CD4-positive, alpha-beta memory T cell (primary cell): ENCODE data around the gene REV1. TPM values are rescaled to one million over a fixed set of nuclear protein-coding genes. Genes with fewer than 3 reads are reported as not detected.

Experiments
- CTCF ChIA-PET: fragments of 350-600 bp; sonication (Branson Sonifier 250); formaldehyde crosslinking; loops from one replicate; lab custom pipeline; 2021; ENCODE audit warnings: inconsistent platforms; ENCODE audit not compliant: partially characterized antibody; lab: Charles Lee
- POLR2A ChIA-PET: fragments of 350-600 bp; sonication (Branson Sonifier 250); formaldehyde crosslinking; loops from one replicate; lab custom pipeline; 2021; ENCODE audit not compliant: partially characterized antibody; lab: Charles Lee
- DNase-seq, 5 donors: peaks; one replicate each; pipeline versions ENCODE4 v3.0.0 to v3.0.0-alpha.2; 2020 to 2022; ENCODE audit warnings: mixed read lengths in 1 of 5
- H3K27ac ChIP-seq: one replicate; pipeline ENCODE4 v1.7.0; 2013; ENCODE audit warnings: low read depth, low read length
- H3K27me3 ChIP-seq: 2 replicates; pipeline ENCODE4 v1.7.0; 2013; ENCODE audit warnings: mild to moderate bottlenecking, low read length, moderate library complexity; ENCODE audit not compliant: insufficient read depth
- H3K36me3 ChIP-seq: 2 replicates; pipeline ENCODE4 v1.7.0; 2013; ENCODE audit warnings: mild to moderate bottlenecking, low read length, moderate library complexity; ENCODE audit not compliant: insufficient read depth
- H3K4me1 ChIP-seq: 2 replicates; pipeline ENCODE4 v1.7.0; 2013; ENCODE audit warnings: mild to moderate bottlenecking, low read length, moderate library complexity; ENCODE audit not compliant: insufficient read depth
- H3K4me3 ChIP-seq, 2 donors: one replicate each; pipeline ENCODE4 v1.7.0; 2013; ENCODE audit warnings: low read length in 2 of 2, mild to moderate bottlenecking in 1 of 2
- H3K9me3 ChIP-seq, 2 donors: one replicate each; pipeline ENCODE4 v1.7.0; 2013; ENCODE audit warnings: low read length in 2 of 2, control low read depth in 1 of 2; ENCODE audit not compliant: control insufficient read depth in 1 of 2
- H3K27ac Mint-ChIP-seq, 7 donors: one replicate each; pipeline ENCODE4 v1.8.0; 2020 to 2021; ENCODE audit warnings: mixed read lengths in 7 of 7, mild to moderate bottlenecking in 6 of 7, inconsistent platforms in 3 of 7, moderate library complexity in 3 of 7
- H3K27me3 Mint-ChIP-seq, 2 donors: one replicate each; pipeline ENCODE4 v1.8.0; 2020 to 2021; ENCODE audit warnings: mixed read lengths in 2 of 2
- H3K36me3 Mint-ChIP-seq, 2 donors: one replicate each; pipeline ENCODE4 v1.8.0; 2020 to 2021; ENCODE audit warnings: mixed read lengths in 2 of 2, inconsistent platforms in 1 of 2, mild to moderate bottlenecking in 1 of 2
- H3K4me1 Mint-ChIP-seq, 4 donors: one replicate each; pipeline ENCODE4 v1.8.0; 2020 to 2021; ENCODE audit warnings: mixed read lengths in 4 of 4, mild to moderate bottlenecking in 1 of 4
- H3K4me3 Mint-ChIP-seq, 8 donors: one replicate each; pipeline ENCODE4 v1.8.0; 2020 to 2021; ENCODE audit warnings: mixed read lengths in 8 of 8, mild to moderate bottlenecking in 7 of 8, moderate library complexity in 6 of 8, inconsistent platforms in 3 of 8
- H3K9me3 Mint-ChIP-seq, 8 donors: one replicate each; pipeline ENCODE4 v1.8.0; 2020 to 2021; ENCODE audit warnings: mixed read lengths in 8 of 8, mild to moderate bottlenecking in 5 of 8, inconsistent platforms in 3 of 8, moderate library complexity in 1 of 8
- intact Hi-C: fragments of 100-400 bp; cut with micrococcal nuclease; formaldehyde crosslinking; loops from one replicate; pipeline ENCODE4 v1.15.1; 2023
- polyA plus RNA-seq, 2 donors: library from polyadenylated mRNA; unstranded; fragments of 300-500 nt; fragmentation: Illumina TruSeq; gene quantifications; one replicate each; pipeline ENCODE4 v1.2.3, GENCODE V29; 2021
- total RNA-seq, 2 experiments: library from RNA; stranded (reverse); gene quantifications; one replicate each; pipeline ENCODE4 v1.2.3, GENCODE V29; 2021

Gene REV1
- total and polyA plus RNA-seq, 4 experiments from 2014 or later: 17.0 to 62.0 (median 41.2) TPM

DNA sequence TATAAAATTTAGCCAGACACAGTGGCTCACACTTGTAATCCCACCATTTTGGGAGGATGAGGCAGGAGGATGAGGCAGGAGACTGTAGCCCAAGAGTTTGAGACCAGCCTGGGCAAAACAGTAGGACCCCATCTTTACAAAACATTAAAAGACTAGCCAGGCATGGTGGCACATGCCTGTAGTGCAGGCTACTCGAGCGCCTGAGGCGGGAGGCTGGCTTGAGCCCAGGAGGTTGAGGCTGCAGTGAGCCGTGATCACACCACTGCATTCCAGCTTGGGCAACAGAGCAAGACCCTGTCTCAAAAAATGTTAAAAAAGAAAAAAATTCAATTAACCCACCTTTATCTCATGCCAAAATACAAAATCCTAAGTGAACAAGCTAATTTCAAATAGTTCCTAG lies 4.0 kb downstream of the REV1 start:
- peaks cover 57% of the 10 kb centered on the region for H3K4me1 ChIP-seq
- peaks cover 39 to 82% (median 56%) of the 10 kb centered on the region in 4 donors for H3K4me1 Mint-ChIP-seq
- intact Hi-C loops: no loop called here
- no peak for DNase-seq
- H3K27ac Mint-ChIP-seq: peak overlapping the region in 2 of 7 donors; percentile 3 to 65
- no peak overlapping the region for H3K4me3 ChIP-seq
- H3K36me3 ChIP-seq: no peaks in the 10 kb centered on the region
- H3K36me3 Mint-ChIP-seq: peaks cover 3 to 10% of the 10 kb centered on the region in 2 donors
- CTCF ChIA-PET: no interaction called here
- peak overlapping the region in 2 of 8 donors; percentile 5 to 17 for H3K4me3 Mint-ChIP-seq
- H3K27me3 ChIP-seq: no peaks in the 10 kb centered on the region
- H3K27ac ChIP-seq: no peak overlapping the region
- POLR2A ChIA-PET: no interaction called here
- peaks cover 0 to 2% (median 0%) of the 10 kb centered on the region in 8 donors for H3K9me3 Mint-ChIP-seq
- H3K9me3 ChIP-seq: no peaks in the 10 kb centered on the region
- H3K27me3 Mint-ChIP-seq: peaks cover 0 to 5% of the 10 kb centered on the region in 2 donors

- Mint-ChIP-seq H3K4me3 (peak overlapping the region in 1 of 8 donors; percentile 39), H3K27me3 (peaks cover 0 to 5% of the 10 kb centered on the region in 2 donors), H3K36me3 (peaks cover 3 to 10% of the 10 kb centered on the region in 2 donors), H3K9me3 (peaks cover 0 to 2% (median 0%) of the 10 kb centered on the region in 8 donors), H3K4me1 (peaks cover 38 to 81% (median 55%) of the 10 kb centered on the region in 4 donors), H3K27ac (peak overlapping the region in 3 of 7 donors; percentile 3 to 65 (median 18))
- POLR2A ChIA-PET: no interaction called here
- DNase-seq: no peak
- Histone ChIP-seq H3K27me3 (no peaks in the 10 kb centered on the region), H3K27ac (no peak overlapping the region), H3K4me1 (peaks cover 54% of the 10 kb centered on the region), H3K36me3 (no peaks in the 10 kb centered on the region), H3K4me3 (no peak overlapping the region), H3K9me3 (no peaks in the 10 kb centered on the region)
- CTCF ChIA-PET: interaction anchor here (0.5 kb wide), 1 partner anchor 42 kb away, joined by 3 read pairs; no protein-coding TSS in a partner anchor
- intact Hi-C loops: no loop called here
Observed at GRCh38 chr2:99485411-99485810, 4.4 kb downstream of the REV1 start.

DNA sequence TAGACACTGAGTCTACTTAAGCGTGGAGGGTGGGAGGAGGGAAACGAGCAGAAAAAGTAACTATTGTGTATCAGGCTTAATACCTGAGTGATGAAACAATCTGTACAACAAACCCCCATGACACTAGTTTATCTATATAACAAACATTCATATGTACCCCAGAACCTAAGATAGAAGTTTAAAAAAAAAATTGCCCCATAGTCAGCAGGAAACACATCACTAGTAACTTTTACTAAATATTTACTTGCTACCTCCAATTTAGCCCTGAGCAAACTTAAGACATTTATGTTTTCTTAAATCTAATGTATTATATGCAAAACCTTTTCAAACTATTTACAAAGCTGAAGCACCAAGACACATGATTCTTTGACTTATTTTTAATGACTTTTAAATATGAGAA lies 5.6 kb downstream of the REV1 start:
- CTCF ChIA-PET: no interaction called here

GRCh38 chr2:99481941-99482340 lies 7.9 kb downstream of the REV1 start:
- Mint-ChIP-seq H3K4me3 (peak overlapping the region in 1 of 8 donors; percentile 18), H3K4me1 (peaks cover 41 to 82% (median 60%) of the 10 kb centered on the region in 4 donors), H3K36me3 (peaks cover 1 to 3% of the 10 kb centered on the region in 2 donors), H3K27me3 (no peaks in the 10 kb centered on the region), H3K27ac (peak overlapping the region in 2 of 7 donors; percentile 17 to 19), H3K9me3 (no peaks in the 10 kb centered on the region)
- Histone ChIP-seq H3K4me3 (no peak overlapping the region), H3K27ac (no peak overlapping the region), H3K9me3 (no peaks in the 10 kb centered on the region), H3K4me1 (peaks cover 48% of the 10 kb centered on the region), H3K36me3 (no peaks in the 10 kb centered on the region), H3K27me3 (no peaks in the 10 kb centered on the region)
- ChIA-PET POLR2A (no interaction called here), CTCF (interaction anchor here (0.8 to 1.5 kb wide), 2 partner anchors 8 to 144 kb away, joined by 3 read pairs; partner anchors contain the start of genes EIF5B and REV1)
- intact Hi-C loops: no loop called here
- DNase-seq: no peak

More for the DNA sequence above, 5.6 kb downstream of the REV1 start:
- POLR2A ChIA-PET: no interaction called here
- Mint-ChIP-seq H3K4me1 (peaks cover 44 to 87% (median 62%) of the 10 kb centered on the region in 4 donors), H3K36me3 (peaks cover 3 to 8% of the 10 kb centered on the region in 2 donors), H3K27me3 (peaks cover 0 to 3% of the 10 kb centered on the region in 2 donors), H3K9me3 (peaks cover 0 to 2% (median 0%) of the 10 kb centered on the region in 8 donors), H3K27ac (peak overlapping the region in 3 of 7 donors; percentile 4 to 33 (median 13)), H3K4me3 (no peak overlapping the region)
- Histone ChIP-seq H3K27ac (no peak overlapping the region), H3K9me3 (no peaks in the 10 kb centered on the region), H3K27me3 (no peaks in the 10 kb centered on the region), H3K4me3 (no peak overlapping the region), H3K36me3 (no peaks in the 10 kb centered on the region), H3K4me1 (peaks cover 56% of the 10 kb centered on the region)
- no peak for DNase-seq
- intact Hi-C loops: no loop called here

GRCh38 chr2:99481527-99481926 lies 8.3 kb downstream of the REV1 start:
- H3K36me3 ChIP-seq: no peaks in the 10 kb centered on the region
- intact Hi-C loops: no loop called here
- no peak for DNase-seq
- H3K36me3 Mint-ChIP-seq: peaks cover 1 to 3% of the 10 kb centered on the region in 2 donors
- no peaks in the 10 kb centered on the region for H3K27me3 Mint-ChIP-seq
- no peak overlapping the region for H3K4me3 ChIP-seq
- H3K4me1 Mint-ChIP-seq: peaks cover 39 to 82% (median 60%) of the 10 kb centered on the region in 4 donors
- ChIA-PET CTCF (interaction anchor here (0.8 to 1.5 kb wide), 2 partner anchors 9 to 144 kb away, joined by 3 read pairs; partner anchors contain the start of genes EIF5B and REV1), POLR2A (no interaction called here)
- peak overlapping the region in 1 of 7 donors; percentile 57 for H3K27ac Mint-ChIP-seq
- peak overlapping the region in 1 of 8 donors; percentile 24 for H3K4me3 Mint-ChIP-seq
- peaks cover 48% of the 10 kb centered on the region for H3K4me1 ChIP-seq
- no peak overlapping the region for H3K27ac ChIP-seq
- H3K9me3 ChIP-seq: no peaks in the 10 kb centered on the region
- no peaks in the 10 kb centered on the region for H3K27me3 ChIP-seq
- no peaks in the 10 kb centered on the region for H3K9me3 Mint-ChIP-seq

GRCh38 chr2:99480390-99480789 lies 9.4 kb downstream of the REV1 start:
- H3K27me3 ChIP-seq: no peaks in the 10 kb centered on the region
- no peaks in the 10 kb centered on the region for H3K9me3 Mint-ChIP-seq
- peak overlapping the region in 2 of 7 donors; percentile 0 to 36 for H3K27ac Mint-ChIP-seq
- no peaks in the 10 kb centered on the region for H3K27me3 Mint-ChIP-seq
- H3K27ac ChIP-seq: no peak overlapping the region
- no peak for DNase-seq
- H3K36me3 Mint-ChIP-seq: peaks cover 1 to 3% of the 10 kb centered on the region in 2 donors
- no peak overlapping the region for H3K4me3 ChIP-seq
- no peaks in the 10 kb centered on the region for H3K36me3 ChIP-seq
- peaks cover 37 to 73% (median 56%) of the 10 kb centered on the region in 4 donors for H3K4me1 Mint-ChIP-seq
- ChIA-PET CTCF (no interaction called here), POLR2A (no interaction called here)
- H3K4me3 Mint-ChIP-seq: peak overlapping the region in 1 of 8 donors; percentile 10
- intact Hi-C loops: no loop called here
- H3K9me3 ChIP-seq: no peaks in the 10 kb centered on the region
- H3K4me1 ChIP-seq: peaks cover 46% of the 10 kb centered on the region

DNA sequence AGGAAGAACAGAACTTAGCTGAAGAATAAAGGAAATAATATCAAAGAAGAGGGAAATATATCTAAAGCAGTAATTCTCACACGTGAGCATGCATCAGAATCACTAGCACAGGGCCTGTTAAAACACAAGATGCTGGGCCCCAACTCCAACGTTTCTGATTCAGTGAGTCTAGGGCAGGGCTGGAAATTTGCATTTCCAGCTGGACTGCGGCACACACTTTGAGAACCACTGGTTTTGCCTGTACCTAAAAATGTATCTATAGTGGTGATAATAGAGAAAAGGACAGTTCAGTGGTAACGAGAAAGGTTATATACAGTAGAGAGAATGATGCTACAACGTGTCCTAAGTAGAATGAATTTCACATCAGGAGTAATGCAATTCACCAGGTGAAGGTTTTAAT lies 11.2 kb downstream of the REV1 start:
- POLR2A ChIA-PET: interaction anchor here (1.3 kb wide), 1 partner anchor 298 kb away, joined by 3 read pairs; no protein-coding TSS in a partner anchor
- peaks cover 42 to 74% (median 58%) of the 10 kb centered on the region in 4 donors for H3K4me1 Mint-ChIP-seq

More for the DNA sequence above, 11.2 kb downstream of the REV1 start:
- H3K27ac Mint-ChIP-seq: peak overlapping the region in 3 of 7 donors; percentile 15 to 80 (median 23)
- H3K9me3 Mint-ChIP-seq: no peaks in the 10 kb centered on the region
- peak overlapping the region in 1 of 8 donors; percentile 31 for H3K4me3 Mint-ChIP-seq
- DNase-seq: no peak
- CTCF ChIA-PET: interaction anchor here (1.3 kb wide), 1 partner anchor 12 kb away, joined by 3 read pairs; no protein-coding TSS in a partner anchor
- peaks cover 1 to 3% of the 10 kb centered on the region in 2 donors for H3K36me3 Mint-ChIP-seq
- Histone ChIP-seq H3K4me1 (peaks cover 49% of the 10 kb centered on the region), H3K27me3 (no peaks in the 10 kb centered on the region), H3K4me3 (no peak overlapping the region), H3K27ac (no peak overlapping the region), H3K36me3 (no peaks in the 10 kb centered on the region), H3K9me3 (no peaks in the 10 kb centered on the region)
- H3K27me3 Mint-ChIP-seq: no peaks in the 10 kb centered on the region
- intact Hi-C loops: no loop called here
